Measurements from ENCODE around the gene STXBP6.

STXBP6 gene

DNA sequence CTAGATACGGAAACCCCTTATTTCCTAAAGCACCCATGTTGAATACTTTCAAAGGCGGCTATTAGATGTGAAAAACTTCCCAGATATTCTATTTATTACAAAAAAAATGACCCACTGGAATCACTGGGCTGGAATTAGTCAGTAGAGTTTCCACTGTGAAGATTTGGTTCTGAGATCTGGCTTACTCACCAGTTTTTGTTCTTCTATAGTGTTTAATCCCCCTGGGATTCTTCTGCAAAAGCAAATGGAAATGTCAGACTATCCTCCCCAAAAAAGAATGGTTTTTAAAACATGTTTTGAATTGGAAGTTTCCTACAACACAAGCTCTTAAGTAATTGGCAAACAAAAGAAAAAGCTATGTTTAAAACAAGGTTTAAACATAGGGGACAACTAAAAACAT is 166.4 kb downstream of the STXBP6 start:
- DNase-seq, result peak; percentile 55

DNA sequence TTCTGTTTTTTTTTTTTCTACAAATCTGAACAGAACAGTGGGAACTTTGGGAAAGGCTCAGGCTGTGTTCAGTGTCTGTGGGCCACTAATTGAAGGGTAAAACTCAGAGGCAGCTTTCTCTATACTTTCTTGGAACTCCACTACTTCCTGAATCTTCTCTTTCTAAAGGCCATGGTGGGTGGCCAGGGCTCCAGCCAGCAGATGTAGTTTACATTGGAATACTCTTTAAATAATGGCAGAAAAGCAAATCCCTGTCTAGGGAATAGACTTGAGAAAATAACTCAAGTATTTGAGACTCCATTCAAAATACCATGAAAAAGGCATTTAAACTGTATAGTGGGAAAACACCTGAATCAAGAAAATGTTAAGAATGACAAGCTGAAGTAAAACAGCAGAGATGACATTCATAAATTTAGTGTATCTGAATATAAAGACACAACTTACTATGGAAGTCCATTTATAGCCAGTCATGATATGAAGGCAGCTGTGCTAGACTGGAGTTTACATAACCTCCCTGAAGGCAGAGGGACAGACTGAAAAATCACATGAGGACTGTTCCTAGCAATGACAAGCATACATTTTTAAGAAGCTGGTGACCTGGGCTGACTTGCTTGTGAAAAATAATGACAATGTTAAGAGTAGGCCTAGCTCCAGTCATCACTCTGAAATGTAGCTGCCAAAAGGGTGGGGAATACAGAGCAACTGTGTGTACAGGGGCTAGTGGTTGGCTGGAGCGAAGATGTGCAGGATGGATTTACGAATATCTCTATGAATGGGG is 168.6 kb downstream of the STXBP6 start:
- DNase-seq, result peak; percentile 52

- no peak for DNase-seq
These were observed 169.3 kb downstream of the STXBP6 start for GRCh38 chr14:24880689-24881088.

- DNase-seq, result peak; percentile 22
These were observed 170.1 kb downstream of the STXBP6 start for GRCh38 chr14:24879661-24880386.

DNA sequence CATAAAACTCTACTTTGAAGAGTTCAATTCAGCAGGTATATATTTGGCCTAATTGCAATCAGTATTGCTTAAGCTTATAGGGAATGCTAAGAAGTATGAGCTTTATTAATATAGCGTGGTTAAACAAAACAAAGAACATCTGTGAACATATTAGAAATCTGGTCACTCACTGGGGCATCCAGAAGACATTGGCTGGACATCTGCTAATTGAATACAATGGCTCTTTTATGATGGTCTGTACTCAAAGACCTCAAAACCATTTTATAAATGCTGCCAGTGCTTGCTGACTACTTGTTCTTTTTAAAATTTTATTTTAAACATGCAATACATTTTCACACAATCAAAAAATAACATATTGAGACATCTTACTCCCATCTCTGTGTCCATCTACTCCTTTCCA is 173.0 kb downstream of the STXBP6 start:
- DNase-seq, result no peak

GRCh38 chr14:24875991-24876878 is 173.7 kb downstream of the STXBP6 start:
- no peak for DNase-seq

DNA sequence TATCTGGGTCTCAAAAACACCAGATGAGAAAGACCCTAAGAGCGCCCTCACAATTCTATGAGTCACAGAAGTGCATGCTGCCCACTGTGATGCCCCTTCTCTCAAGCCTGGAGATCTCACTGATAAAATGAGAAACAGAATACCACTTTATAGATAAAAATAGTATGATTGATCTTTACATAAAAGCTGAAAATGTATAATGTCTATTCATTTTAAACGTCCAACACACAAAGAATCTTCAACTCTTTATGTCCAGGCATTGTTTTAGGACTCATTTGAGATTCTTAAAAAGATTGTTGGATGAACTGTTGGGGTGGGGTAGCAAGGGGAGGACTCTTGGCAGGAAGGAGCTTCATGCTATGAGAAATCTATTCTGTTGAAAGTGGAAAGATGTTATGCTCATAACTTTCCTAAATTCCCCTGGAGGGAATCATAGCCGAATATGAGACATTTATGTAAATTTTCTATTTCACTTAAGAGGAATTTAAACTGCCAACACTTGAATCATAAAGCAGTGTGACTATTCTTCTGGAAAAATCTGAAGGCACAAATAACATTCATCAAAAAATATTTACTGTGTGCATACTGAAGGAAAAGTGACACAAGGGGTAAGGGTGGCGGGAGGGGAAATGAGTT is 174.6 kb downstream of the STXBP6 start:
- peak; percentile 9 for DNase-seq

DNA sequence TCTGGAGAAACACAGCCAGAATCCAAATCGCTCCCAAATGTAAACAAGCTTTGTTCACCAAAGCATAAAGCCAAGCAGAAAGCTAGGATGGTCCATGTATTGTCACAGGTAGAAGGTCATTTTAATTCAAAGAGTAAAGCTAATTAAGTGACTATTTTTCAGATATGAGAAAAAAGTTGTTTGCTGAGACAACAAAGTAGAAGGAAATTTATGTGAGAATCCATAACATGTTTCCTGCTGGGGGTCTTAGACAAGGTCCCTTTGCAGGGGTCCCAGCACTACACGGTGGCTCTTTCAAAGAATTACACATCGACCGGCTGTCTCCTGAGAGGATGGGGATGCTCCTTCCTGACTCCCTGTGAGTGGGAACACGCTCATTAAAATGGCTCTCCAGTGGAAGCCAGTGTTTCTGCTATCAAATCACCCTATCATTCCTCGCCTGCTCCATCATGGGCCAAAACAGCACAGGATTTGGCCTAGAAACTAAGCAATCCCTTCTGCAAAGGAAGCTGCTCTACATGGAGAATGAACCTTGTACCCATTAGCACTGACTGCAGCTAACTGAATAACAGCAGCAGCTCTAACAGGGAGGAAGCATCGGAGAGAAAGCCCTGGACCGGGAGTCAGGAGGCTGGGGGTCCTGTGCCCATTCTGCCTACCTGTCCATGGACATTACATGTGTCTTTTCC is 175.3 kb downstream of the STXBP6 start:
- DNase-seq, result no peak

DNA sequence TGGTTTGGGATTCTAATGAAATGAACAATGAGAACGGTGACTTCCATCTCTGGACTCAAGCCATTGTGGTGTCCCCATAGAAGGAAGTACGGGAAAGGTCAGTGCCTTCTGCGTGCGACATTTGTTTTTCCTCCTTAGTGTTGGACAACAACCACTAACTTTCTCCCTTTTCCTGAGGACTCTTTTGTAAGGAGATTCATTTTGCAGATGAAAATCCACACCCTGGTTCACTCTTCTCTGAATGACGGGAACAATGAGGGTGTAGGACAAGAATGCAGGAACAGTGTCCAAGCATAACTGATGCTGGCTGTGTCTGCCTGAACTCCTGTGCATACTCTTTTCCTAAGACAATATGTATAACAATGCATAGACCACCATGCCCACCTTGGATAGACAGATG is 176.4 kb downstream of the STXBP6 start:
- no peak for DNase-seq

DNA sequence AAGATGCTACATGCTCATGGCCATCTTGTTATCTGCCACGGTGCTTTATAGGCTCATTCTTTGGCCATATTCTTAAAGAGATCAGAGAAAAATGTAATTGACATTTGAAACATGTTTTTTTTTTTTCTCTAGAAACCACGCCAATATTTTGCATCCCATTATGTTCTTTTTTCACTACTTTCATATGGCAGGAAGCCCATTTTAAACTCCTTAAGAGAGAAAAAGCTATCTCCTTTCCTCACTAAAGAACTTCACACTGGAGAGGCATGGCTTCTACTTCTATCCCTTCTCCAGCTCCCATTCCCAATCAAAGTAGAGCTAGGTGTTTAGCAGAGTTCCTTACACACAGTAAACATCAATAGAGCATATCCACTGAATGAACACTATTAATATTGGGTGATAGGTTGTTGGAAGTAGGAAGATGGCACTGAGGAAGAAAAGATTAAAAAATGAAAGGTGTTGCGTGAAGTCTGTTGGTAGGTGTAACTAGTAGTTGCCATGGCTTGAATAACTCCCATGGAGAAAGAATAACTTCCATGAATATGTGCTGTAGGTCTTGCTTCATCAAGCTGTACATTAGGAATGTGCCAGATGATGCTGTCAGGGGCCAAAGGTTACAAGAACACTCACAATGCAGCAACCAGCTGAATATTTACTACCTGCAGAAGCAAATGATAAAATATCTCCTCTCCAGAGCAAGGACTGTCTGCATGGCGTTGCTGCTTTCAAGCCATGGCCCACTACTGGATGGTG is 178.8 kb downstream of the STXBP6 start:
- no peak for DNase-seq

- DNase-seq, result no peak
These were observed 181.6 kb downstream of the STXBP6 start for GRCh38 chr14:24868389-24868788.

- DNase-seq, result no peak
These were observed 183.8 kb downstream of the STXBP6 start for GRCh38 chr14:24866067-24866639.

DNA sequence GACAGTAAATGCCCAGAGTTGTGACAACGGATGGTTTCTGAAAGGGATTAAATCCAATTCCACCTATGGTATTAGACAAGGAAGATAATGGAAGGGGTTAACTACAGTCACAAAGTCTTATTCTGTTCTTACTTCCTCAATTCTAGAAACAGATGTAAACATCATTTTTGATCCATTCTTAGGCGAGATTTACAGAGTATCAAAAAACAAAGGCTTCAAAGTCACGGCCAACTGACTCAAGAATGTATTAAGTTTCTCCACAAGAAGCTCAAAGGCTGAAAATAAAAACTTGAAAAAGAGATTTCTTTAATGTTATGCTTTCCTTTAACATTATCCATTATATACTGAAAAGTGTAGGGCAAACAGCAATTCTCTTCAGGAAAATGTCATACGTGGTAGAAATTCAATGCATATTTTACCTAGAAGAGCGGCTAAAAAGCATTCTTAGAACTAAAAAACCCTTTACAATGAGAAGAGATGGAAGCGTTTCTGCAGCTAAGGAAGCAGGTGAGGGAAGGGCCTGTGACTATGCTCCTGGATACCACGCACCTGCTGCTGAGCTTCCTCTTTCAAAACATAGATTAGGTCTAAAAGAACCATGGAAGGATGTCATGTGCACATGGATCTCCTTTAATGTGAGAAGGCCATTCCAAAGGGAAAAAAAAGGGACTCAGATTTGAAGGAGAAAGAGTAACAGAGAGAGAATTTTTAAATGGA is 185.8 kb downstream of the STXBP6 start:
- DNase-seq, result no peak

GRCh38 chr14:24861083-24861630 is 188.8 kb downstream of the STXBP6 start:
- DNase-seq, result peak; percentile 74

DNA sequence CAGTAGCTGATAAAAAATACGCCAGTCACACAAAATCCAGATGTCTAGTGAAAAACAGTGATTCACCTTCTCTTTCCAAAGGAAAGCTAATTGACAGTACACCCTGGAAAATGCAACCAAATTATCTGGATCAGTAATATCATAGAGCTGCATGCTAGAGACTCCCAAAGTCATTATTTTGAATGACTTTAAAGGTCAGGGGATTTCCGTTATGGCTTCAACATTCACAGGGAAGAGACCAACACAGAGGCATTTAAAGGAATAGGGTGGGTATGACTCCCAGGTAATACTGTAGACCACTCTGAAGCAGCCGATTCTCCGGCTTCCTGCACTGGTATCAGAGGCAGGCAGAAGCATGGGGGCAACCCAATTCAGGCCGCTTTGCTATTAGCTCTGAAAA is 190.4 kb downstream of the STXBP6 start:
- DNase-seq, result no peak

- DNase-seq, result no peak
These were observed 191.3 kb downstream of the STXBP6 start for GRCh38 chr14:24858684-24859083.

DNA sequence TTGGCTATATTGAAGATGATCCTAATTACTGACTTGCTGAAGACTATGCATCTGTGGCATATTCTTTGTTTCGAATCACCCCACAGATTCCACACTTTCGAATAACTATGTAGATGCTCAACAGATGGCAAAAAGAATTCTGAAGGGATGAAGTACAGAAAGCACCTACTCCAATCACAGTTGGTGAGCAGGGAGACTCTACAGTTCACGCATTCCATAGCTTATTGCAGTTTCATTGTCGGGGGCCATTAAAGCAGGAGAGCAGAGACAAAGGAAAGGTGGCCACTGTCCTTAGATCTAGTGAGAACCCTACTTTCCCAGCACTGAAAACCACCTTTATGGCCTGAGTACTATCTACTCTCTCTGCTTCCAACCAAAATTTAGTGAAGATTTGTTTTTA is 191.9 kb downstream of the STXBP6 start:
- no peak for DNase-seq

- no peak for DNase-seq
These were observed 192.7 kb downstream of the STXBP6 start for GRCh38 chr14:24857277-24857676.

DNA sequence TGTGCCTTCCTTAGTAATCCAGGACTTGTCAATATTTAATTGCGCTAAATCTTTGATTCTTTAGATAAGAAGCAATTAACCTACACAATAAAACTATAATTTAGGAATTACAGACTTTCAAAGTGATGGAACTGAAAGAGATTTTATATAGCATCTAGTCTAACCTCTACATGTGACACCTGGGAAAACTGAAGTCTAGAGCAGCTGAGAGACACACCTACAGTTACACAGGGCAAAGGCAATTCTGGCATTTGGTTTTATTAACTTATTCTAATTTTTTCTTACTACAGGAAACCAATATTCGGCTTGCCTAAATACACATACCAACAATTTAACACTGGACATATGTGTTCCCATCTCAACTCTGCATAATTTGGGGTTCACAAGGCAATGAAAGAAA is 196.5 kb downstream of the STXBP6 start:
- DNase-seq, result no peak

All from fibroblast of skin of back (primary cell).